HepG2 (cell line): ENCODE results near the gene LARP4. TPM values are rescaled to one million over a fixed set of nuclear protein-coding genes. Genes with fewer than 3 reads are reported as not detected.

Experiments used
- ATF1 ChIP-seq: IDR thresholded peaks from 2 replicates; pipeline ENCODE4 v1.6.1; 2016; ENCODE audit warnings: mild to moderate bottlenecking, control low read depth
- CENPX ChIP-seq: sonication (generic); formaldehyde crosslinking; IDR thresholded peaks from 2 replicates; pipeline ENCODE4 v1.9.0; 2021; ENCODE audit warnings: mild to moderate bottlenecking, missing genetic modification reagents, moderate library complexity
- GMEB1 ChIP-seq: sonication (generic); formaldehyde crosslinking; IDR thresholded peaks from 2 replicates; pipeline ENCODE4 v1.5.1; 2020; ENCODE audit warnings: missing genetic modification reagents, mild to moderate bottlenecking, borderline replicate concordance
- HINFP ChIP-seq: sonication (generic); formaldehyde crosslinking; IDR thresholded peaks from 2 replicates; pipeline ENCODE4 v1.4.0; 2020; ENCODE audit warnings: low read depth, mild to moderate bottlenecking, missing genetic modification reagents
- JARID2 ChIP-seq: sonication (generic); formaldehyde crosslinking; IDR thresholded peaks from 2 replicates; pipeline ENCODE4 v1.8.1; 2023; ENCODE audit warnings: missing genetic modification reagents, inconsistent platforms; ENCODE audit not compliant: insufficient replicate concordance
- KLF12 ChIP-seq: sonication (generic); formaldehyde crosslinking; IDR thresholded peaks from 2 replicates; pipeline ENCODE4 v1.4.0; 2020; ENCODE audit warnings: missing genetic modification reagents, borderline replicate concordance
- MIER3 ChIP-seq: IDR thresholded peaks from 2 replicates; pipeline ENCODE4 v1.6.1; 2016; ENCODE audit warnings: missing compliant biosample characterization, borderline replicate concordance
- PPARG ChIP-seq: conservative IDR thresholded peaks from 2 replicates; pipeline ENCODE4 v1.6.1; 2016; ENCODE audit warnings: missing biosample characterization, missing genetic modification reagents
- RBFOX2 ChIP-seq: fragments of 200-400 bp; formaldehyde crosslinking; IDR thresholded peaks from 2 replicates; pipeline ENCODE4 v1.6.1; 2017; ENCODE audit warnings: low read depth, mild to moderate bottlenecking, low read length
- SALL2 ChIP-seq: sonication (generic); formaldehyde crosslinking; IDR thresholded peaks from 2 replicates; pipeline ENCODE4 v1.8.1; 2023; ENCODE audit warnings: mild to moderate bottlenecking, missing genetic modification reagents, inconsistent platforms
- SRSF9 ChIP-seq: fragments of 200-400 bp; formaldehyde crosslinking; IDR thresholded peaks from 2 replicates; pipeline ENCODE4 v1.6.1; 2018; ENCODE audit warnings: borderline replicate concordance, mild to moderate bottlenecking, low read depth, low read length; ENCODE audit not compliant: insufficient read depth, poor library complexity, severe bottlenecking
- ZBTB20 ChIP-seq: sonication (generic); formaldehyde crosslinking; IDR thresholded peaks from 2 replicates; pipeline ENCODE4 v1.8.1; 2023; ENCODE audit warnings: missing genetic modification reagents, low read depth, mild to moderate bottlenecking, borderline replicate concordance
- ZBTB34 ChIP-seq: sonication (generic); formaldehyde crosslinking; IDR thresholded peaks from 2 replicates; pipeline ENCODE4 v1.8.0; 2022; ENCODE audit warnings: mild to moderate bottlenecking, missing genetic modification reagents
- ZNF776 ChIP-seq: sonication (generic); formaldehyde crosslinking; IDR thresholded peaks from 2 replicates; pipeline ENCODE4 v1.4.0; 2020; ENCODE audit warnings: mild to moderate bottlenecking, missing genetic modification reagents
- polyA plus RNA-seq, 8 experiments: library from polyadenylated mRNA; depleted of rRNA in 3 of 8; stranded (reverse) in 7 of 8; unstranded in 1 of 8; fragments of >200 nt; fragmentation: Illumina TruSeq in 4 of 8; extraction: Trizol in 4 of 8; gene quantifications; 2 replicates each; pipeline versions ENCODE4 v1.2.1 to v1.2.3, GENCODE V29; 2011 to 2016; ENCODE audit warnings: low read depth in 4 of 8, missing spikeins in 1 of 8, mixed read lengths in 1 of 8; ENCODE audit not compliant: insufficient read depth in 1 of 8
- total RNA-seq, 5 experiments: library from RNA; depleted of rRNA; stranded (reverse); fragments of >200 nt; fragmentation: Illumina TruSeq; extraction: Trizol; gene quantifications; 2 replicates each; pipeline ENCODE4 v1.2.3, GENCODE V29; 2016; ENCODE audit warnings: low read depth in 1 of 5
- TF ChIP-seq, protein P1 (sequence below): sonication (generic); formaldehyde crosslinking; IDR thresholded peaks from 2 replicates; pipeline ENCODE4 v1.8.0; 2022; ENCODE audit warnings: low read depth, missing genetic modification reagents
- TF ChIP-seq, protein P2 (sequence below): sonication (generic); formaldehyde crosslinking; IDR thresholded peaks from 2 replicates; pipeline ENCODE4 v1.5.1; 2020; ENCODE audit warnings: missing genetic modification reagents, mild to moderate bottlenecking, borderline replicate concordance

Gene LARP4
- total and polyA plus RNA-seq, 2 of the 13 experiments (the other 11 are each of a cell fraction or from before 2014, with no cell fraction given): 16.4 to 42.7 TPM

GRCh38 chr12:50400638-50401499, at the start of gene LARP4 (continued):
- TF ChIP-seq GMEB1 (peak; percentile 71; the same call in 1 of the 2 replicates), RBFOX2 (peak; percentile 88), SRSF9 (no peak), HINFP (CRISPR knock-in tag) (peak; percentile 40; the same call in 1 of the 2 replicates), PPARG (CRISPR knock-in tag) (peak; percentile 25; the same call in 1 of the 2 replicates), ZNF776 (CRISPR knock-in tag) (no peak), KLF12 (CRISPR knock-in tag) (no peak), ZBTB20 (CRISPR knock-in tag) (peak; percentile 82; the same call in 1 of the 2 replicates), CENPX (CRISPR knock-in tag) (no peak), SALL2 (CRISPR knock-in tag) (peak; percentile 81; the same call in 1 of the 2 replicates), MIER3 (peak; percentile 27; the same call in 1 of the 2 replicates), ZBTB34 (CRISPR knock-in tag) (no peak), JARID2 (CRISPR knock-in tag) (no peak), ATF1 (peak; percentile 62; the same call in 1 of the 2 replicates)
- TF ChIP-seq, protein P1, sequence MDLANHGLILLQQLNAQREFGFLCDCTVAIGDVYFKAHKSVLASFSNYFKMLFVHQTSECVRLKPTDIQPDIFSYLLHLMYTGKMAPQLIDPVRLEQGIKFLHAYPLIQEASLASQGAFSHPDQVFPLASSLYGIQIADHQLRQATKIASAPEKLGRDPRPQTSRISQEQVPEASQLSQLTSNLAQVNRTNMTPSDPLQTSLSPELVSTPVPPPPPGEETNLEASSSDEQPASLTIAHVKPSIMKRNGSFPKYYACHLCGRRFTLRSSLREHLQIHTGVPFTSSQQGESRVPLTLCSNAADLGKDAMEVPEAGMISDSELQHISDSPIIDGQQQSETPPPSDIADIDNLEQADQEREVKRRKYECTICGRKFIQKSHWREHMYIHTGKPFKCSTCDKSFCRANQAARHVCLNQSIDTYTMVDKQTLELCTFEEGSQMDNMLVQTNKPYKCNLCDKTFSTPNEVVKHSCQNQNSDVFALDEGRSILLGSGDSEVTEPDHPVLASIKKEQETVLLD (CRISPR knock-in tag): no peak; the same call in 1 of the 2 replicates
- TF ChIP-seq, protein P2, sequence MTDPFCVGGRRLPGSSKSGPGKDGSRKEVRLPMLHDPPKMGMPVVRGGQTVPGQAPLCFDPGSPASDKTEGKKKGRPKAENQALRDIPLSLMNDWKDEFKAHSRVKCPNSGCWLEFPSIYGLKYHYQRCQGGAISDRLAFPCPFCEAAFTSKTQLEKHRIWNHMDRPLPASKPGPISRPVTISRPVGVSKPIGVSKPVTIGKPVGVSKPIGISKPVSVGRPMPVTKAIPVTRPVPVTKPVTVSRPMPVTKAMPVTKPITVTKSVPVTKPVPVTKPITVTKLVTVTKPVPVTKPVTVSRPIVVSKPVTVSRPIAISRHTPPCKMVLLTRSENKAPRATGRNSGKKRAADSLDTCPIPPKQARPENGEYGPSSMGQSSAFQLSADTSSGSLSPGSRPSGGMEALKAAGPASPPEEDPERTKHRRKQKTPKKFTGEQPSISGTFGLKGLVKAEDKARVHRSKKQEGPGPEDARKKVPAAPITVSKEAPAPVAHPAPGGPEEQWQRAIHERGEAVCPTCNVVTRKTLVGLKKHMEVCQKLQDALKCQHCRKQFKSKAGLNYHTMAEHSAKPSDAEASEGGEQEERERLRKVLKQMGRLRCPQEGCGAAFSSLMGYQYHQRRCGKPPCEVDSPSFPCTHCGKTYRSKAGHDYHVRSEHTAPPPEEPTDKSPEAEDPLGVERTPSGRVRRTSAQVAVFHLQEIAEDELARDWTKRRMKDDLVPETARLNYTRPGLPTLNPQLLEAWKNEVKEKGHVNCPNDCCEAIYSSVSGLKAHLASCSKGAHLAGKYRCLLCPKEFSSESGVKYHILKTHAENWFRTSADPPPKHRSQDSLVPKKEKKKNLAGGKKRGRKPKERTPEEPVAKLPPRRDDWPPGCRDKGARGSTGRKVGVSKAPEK (CRISPR knock-in tag): peak; percentile 50; the same call in 1 of the 2 replicates
